Cardiac fibroblast (primary cell): ENCODE results near the gene ITPR2.
A peak's percentile ranks its signal among the peaks of the same experiment; 100 is the strongest.
"Not testable (repeated sequence)": the region's sequence is repeated elsewhere in the genome, so short reads cannot be mapped to it uniquely, and the experiment has no call there.

Experiments used
- DNase-seq, 2 donors: peaks; one replicate each; pipeline versions ENCODE4 v3.0.0 to v3.0.0-alpha.2; 2010; ENCODE audit warnings: low read depth in 2 of 2
- H3K4me3 ChIP-seq, 2 donors: replicated peaks in 1 of 2; 1 replicate in 1 of 2; 2 replicates in 1 of 2; pipeline ENCODE4 v1.5.1; 2011; ENCODE audit warnings: low read depth in 2 of 2, low read length in 2 of 2, mild to moderate bottlenecking in 2 of 2, moderate library complexity in 1 of 2
- CTCF ChIP-seq: IDR thresholded peaks from one replicate; pipeline ENCODE4 v1.5.1; 2011; ENCODE audit warnings: low read depth, mild to moderate bottlenecking, low read length, inconsistent platforms

ITPR2 gene

DNA sequence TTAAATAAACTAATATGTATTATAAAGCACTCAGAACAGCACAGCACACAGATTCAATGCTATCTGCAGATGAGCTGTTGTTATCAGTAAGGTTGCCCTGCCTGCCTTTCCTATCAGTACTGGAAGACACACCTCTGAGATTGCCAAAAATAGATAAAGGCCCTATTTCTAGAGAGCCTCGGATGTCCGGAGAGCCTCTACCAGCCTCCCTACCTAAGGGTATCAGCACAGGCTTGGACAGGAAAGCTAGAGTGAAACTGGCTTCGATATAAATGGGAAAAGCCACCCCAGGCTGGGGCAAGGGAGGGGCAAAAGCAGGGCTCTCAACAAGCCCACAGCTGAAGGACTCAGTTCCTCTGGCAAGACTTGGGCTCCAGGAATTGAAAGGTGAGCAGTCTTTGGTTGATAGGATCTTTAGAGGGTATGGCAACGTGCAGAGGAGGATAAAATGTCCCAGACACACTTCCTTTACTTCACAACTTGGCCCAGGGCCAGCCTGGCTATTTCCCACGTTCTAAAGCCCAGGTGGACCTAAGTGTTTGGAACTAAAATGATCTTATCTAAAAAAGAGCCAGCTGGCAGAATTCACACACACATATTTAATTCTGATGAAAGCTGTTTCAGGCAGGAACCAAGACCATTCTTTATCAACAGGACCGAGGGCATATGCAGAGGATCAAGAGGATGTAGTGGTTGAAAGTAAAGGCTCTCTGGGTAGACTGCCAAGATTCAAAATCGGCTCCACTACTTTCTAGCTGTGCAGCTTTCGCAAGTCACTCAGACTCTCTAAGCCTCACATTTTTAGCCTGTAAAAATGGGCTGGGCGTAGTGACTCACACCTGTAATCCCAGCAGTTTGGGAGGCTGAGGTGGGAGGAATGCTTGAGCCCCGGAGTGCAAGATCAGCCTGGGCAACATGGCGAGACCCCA is 37.8 kb upstream of the ITPR2 start:
- TF ChIP-seq CTCF: no peak
- DNase-seq: peak; percentile 67 to 91
- H3K4me3 ChIP-seq: no peak overlapping the region

DNA sequence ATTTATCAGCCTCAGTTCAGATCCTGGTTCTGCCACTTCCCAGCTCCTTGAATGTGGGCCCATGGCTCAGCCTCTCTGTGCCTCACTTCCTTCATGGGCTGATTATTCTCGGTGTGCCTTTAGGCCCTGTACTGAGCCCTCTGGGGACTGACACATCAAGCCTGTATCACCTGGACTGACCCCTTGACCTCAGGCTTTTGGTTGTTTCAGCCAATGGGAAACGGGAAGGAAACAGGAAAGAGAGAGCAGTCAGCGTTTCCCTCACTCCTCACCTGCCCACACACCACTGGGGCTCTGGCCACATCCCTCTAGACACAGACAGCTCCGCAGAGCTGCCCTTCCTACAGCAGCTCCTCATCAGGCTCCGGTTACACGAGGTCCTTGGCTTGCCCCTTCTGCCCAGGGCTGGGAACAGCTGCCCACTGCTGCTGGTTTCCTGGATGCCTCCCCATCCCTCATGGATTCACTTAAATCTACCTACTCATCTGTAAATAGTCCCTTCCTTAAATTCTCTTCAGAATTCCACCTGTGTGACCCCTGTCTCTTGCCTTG is 37.0 kb upstream of the ITPR2 start:
- H3K4me3 ChIP-seq: no peak overlapping the region
- DNase-seq: no peak
- TF ChIP-seq CTCF: no peak

DNA sequence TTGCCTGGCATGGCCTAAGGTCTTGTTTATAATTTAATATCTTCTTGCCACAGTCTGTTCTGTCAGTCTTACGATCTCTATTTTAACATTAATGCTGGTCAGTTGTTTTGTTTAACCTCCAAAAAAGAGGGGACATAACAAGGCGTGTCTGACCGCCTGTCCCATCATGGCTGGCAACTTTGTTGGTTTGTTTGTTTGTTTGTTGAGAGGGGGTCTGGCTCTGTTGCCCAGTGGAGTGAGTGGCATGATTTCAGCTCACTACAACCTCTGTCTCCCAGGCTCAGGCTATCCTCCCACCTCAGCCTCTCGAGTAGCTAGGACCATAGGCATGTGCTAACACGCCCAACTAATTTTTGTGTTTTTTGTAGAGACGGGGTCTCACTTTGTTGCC is 36.1 kb upstream of the ITPR2 start:
- no peak for DNase-seq
- H3K4me3 ChIP-seq: no peak overlapping the region
- TF ChIP-seq CTCF: no peak

- DNase-seq: no peak
- no peak overlapping the region for H3K4me3 ChIP-seq
- TF ChIP-seq CTCF: no peak
These were observed 35.6 kb upstream of the ITPR2 start for GRCh38 chr12:26868447-26869103.

GRCh38 chr12:26867080-26867479 is 34.1 kb upstream of the ITPR2 start:
- peak in 1 of 2 donors; percentile 34 for DNase-seq
- no peak overlapping the region for H3K4me3 ChIP-seq
- TF ChIP-seq CTCF: no peak

- peak; percentile 30 for TF ChIP-seq CTCF
- no peak overlapping the region for H3K4me3 ChIP-seq
- peak in 1 of 2 donors; percentile 27 for DNase-seq
These were observed 30.5 kb upstream of the ITPR2 start for GRCh38 chr12:26863515-26863914.

GRCh38 chr12:26862787-26863186 is 29.8 kb upstream of the ITPR2 start:
- DNase-seq, H3K4me3 ChIP-seq: not testable (repeated sequence)
